ENCODE results near the gene SYT8.

SYT8 gene

GRCh38 chr11:1866776-1867175 lies 32.0 kb downstream of the SYT8 start:
- no peak for DNase-seq
- Mint-ChIP-seq H3K4me1 (peaks cover 26% of the 10 kb centered on the region), H3K27me3 (ENCODE audit: low read depth, poor library complexity) (peaks cover 29% of the 10 kb centered on the region), H3K4me3 (no peak overlapping the region), H3K36me3 (ENCODE audit: low read depth) (no peaks in the 10 kb centered on the region), H3K27ac (no peak overlapping the region), H3K9me3 (no peaks in the 10 kb centered on the region)
- TF ChIP-seq, protein P1, sequence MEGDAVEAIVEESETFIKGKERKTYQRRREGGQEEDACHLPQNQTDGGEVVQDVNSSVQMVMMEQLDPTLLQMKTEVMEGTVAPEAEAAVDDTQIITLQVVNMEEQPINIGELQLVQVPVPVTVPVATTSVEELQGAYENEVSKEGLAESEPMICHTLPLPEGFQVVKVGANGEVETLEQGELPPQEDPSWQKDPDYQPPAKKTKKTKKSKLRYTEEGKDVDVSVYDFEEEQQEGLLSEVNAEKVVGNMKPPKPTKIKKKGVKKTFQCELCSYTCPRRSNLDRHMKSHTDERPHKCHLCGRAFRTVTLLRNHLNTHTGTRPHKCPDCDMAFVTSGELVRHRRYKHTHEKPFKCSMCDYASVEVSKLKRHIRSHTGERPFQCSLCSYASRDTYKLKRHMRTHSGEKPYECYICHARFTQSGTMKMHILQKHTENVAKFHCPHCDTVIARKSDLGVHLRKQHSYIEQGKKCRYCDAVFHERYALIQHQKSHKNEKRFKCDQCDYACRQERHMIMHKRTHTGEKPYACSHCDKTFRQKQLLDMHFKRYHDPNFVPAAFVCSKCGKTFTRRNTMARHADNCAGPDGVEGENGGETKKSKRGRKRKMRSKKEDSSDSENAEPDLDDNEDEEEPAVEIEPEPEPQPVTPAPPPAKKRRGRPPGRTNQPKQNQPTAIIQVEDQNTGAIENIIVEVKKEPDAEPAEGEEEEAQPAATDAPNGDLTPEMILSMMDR (IDR thresholded peaks at IDR 0.05), result no peak

GRCh38 chr11:1867381-1867780 lies 32.6 kb downstream of the SYT8 start:
- H3K27me3 Mint-ChIP-seq (ENCODE audit: low read depth, poor library complexity), result peaks cover 29% of the 10 kb centered on the region
- no peak overlapping the region for H3K27ac Mint-ChIP-seq
- peaks cover 27% of the 10 kb centered on the region for H3K4me1 Mint-ChIP-seq
- H3K36me3 Mint-ChIP-seq (ENCODE audit: low read depth), result no peaks in the 10 kb centered on the region
- DNase-seq, result no peak
- TF ChIP-seq, protein P1 (IDR thresholded peaks at IDR 0.05), result no peak
- H3K9me3 Mint-ChIP-seq, result no peaks in the 10 kb centered on the region
- no peak overlapping the region for H3K4me3 Mint-ChIP-seq

- TF ChIP-seq, protein P1 (IDR thresholded peaks at IDR 0.05), result no peak
- Mint-ChIP-seq H3K27me3 (ENCODE audit: low read depth, poor library complexity) (peaks cover 27% of the 10 kb centered on the region), H3K27ac (no peak overlapping the region), H3K36me3 (ENCODE audit: low read depth) (no peaks in the 10 kb centered on the region), H3K4me1 (peaks cover 34% of the 10 kb centered on the region), H3K4me3 (no peak overlapping the region), H3K9me3 (no peaks in the 10 kb centered on the region)
- no peak for DNase-seq
Measured at GRCh38 chr11:1868056-1868635, 33.4 kb downstream of the SYT8 start.

- Mint-ChIP-seq H3K4me1 (peaks cover 40% of the 10 kb centered on the region), H3K27ac (no peak overlapping the region), H3K36me3 (ENCODE audit: low read depth) (no peaks in the 10 kb centered on the region), H3K27me3 (ENCODE audit: low read depth, poor library complexity) (peaks cover 30% of the 10 kb centered on the region), H3K4me3 (no peak overlapping the region), H3K9me3 (no peaks in the 10 kb centered on the region)
- TF ChIP-seq, protein P1 (IDR thresholded peaks at IDR 0.05), result no peak
- DNase-seq, result no peak
Measured at GRCh38 chr11:1868636-1869291, 34.0 kb downstream of the SYT8 start.

DNA sequence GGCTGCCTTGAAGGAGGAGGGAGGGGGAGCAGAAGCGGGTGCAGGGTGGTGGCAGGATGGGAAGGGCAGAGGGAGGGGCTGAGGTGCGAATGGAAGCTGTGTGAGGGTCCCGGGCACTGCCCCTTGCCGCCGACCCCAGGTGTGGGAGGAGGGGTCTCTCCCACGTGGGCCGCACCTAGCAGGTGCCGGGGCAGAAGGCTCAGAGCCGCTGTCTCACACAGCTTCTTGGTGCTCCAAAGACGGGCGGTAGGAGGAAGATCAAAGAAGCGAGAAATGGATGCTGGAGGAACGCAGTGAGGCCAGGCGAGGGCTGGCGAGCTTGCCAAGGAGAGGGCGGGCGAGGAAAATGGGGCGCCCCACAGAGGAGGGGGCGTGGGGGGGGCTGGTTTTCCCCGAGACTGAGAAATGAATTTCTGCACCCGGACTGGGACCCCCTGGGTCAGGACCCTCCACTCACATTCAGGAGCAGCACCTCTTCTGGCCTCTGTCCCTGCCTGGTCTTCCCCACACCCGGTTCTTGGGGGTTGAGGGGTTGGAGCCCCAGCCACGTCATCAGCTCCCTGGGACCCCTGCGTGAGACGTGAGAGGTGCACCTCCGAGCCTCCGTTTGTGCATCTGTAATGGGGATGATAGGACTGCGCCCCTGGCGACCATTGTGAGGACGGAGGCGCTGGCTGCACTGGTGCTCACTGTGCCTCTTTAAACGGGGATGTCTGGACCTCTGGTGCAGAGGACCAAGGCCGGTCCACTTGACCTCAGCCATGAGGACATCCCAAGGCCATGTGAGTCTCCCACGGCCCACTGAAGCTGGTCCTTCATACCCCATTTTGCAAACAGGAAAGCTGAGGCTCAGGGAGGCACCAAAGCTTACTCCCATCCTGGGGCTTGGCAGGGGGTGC lies 34.9 kb downstream of the SYT8 start:
- Mint-ChIP-seq H3K27ac (no peak overlapping the region), H3K36me3 (ENCODE audit: low read depth) (no peaks in the 10 kb centered on the region), H3K4me3 (no peak overlapping the region), H3K9me3 (no peaks in the 10 kb centered on the region), H3K4me1 (peaks cover 41% of the 10 kb centered on the region), H3K27me3 (ENCODE audit: low read depth, poor library complexity) (peaks cover 30% of the 10 kb centered on the region)
- no peak for DNase-seq
- TF ChIP-seq, protein P1 (IDR thresholded peaks at IDR 0.05), result no peak

Measured in nephron progenitor cell (in vitro differentiated cells).